ENCODE measurements around the gene MED16.

DNA sequence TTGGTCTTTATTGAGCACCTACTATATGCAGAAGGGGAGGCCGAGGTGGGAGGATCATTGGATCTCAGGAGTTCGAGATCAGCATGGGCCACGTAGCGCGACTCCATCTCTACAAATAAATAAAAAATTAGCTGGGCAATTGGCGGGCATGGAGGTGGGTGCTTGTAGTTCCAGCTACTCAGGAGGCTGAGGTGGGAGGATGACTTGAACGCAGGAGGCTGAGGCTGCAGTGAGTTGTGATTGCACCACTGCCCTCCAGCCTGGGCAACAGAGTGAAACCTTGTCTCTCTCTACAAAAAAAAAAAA lies 29.7 kb downstream of the MED16 start:
- TF ChIP-seq CTCF (IDR thresholded peaks at IDR 0.05) (no peak), ETV6 (CRISPR knock-in tag; IDR thresholded peaks at IDR 0.05) (no peak), ATF1 (CRISPR knock-in tag; IDR thresholded peaks at IDR 0.05) (no peak)

Measured in WTC11 (cell line).